ENCODE results near the gene PCGF1. TPM values are rescaled to one million over a fixed set of nuclear protein-coding genes. Genes with fewer than 3 reads are reported as not detected.

The PCGF1 gene
- total and polyA plus RNA-seq, 2 of the 13 experiments (the other 11 are each of a cell fraction or from before 2014, with no cell fraction given) = 20.4 to 22.6 TPM

- TF ChIP-seq PREB (CRISPR knock-in tag; IDR thresholded peaks at IDR 0.05) (no peak), PITX1 (CRISPR knock-in tag; IDR thresholded peaks at IDR 0.05) (peak; percentile 97), ZNF383 (CRISPR knock-in tag; IDR thresholded peaks at IDR 0.05; ENCODE audit: borderline replicate concordance) (peak; percentile 97), ATF6 (CRISPR knock-in tag; conservative IDR thresholded peaks at IDR 0.05) (no peak; the same call in 1 of the 2 replicates), ZNF530 (CRISPR knock-in tag; IDR thresholded peaks at IDR 0.05; ENCODE audit: low read depth) (no peak), ZBED4 (CRISPR knock-in tag; IDR thresholded peaks at IDR 0.05; ENCODE audit: borderline replicate concordance) (no peak; the same call in 1 of the 2 replicates), ZBTB37 (CRISPR knock-in tag; IDR thresholded peaks at IDR 0.05) (no peak), SNAPC4 (CRISPR knock-in tag; IDR thresholded peaks at IDR 0.05) (peak; percentile 62), ZSCAN21 (CRISPR knock-in tag; IDR thresholded peaks at IDR 0.05; ENCODE audit: borderline replicate concordance) (peak; percentile 76; the same call in 1 of the 2 replicates), ZNF644 (CRISPR knock-in tag; IDR thresholded peaks at IDR 0.05; ENCODE audit: low read depth) (0 out of 2 replicates have a peak, but pooled peaks have one; percentile 42), ZFX (CRISPR knock-in tag; IDR thresholded peaks at IDR 0.05; ENCODE audit: low read depth) (no peak; the same call in 1 of the 2 replicates), EED (CRISPR knock-in tag; IDR thresholded peaks at IDR 0.05) (peak; percentile 91), ZNF335 (CRISPR knock-in tag; IDR thresholded peaks at IDR 0.05) (no peak; the same call in 1 of the 2 replicates), ZNF709 (CRISPR knock-in tag; IDR thresholded peaks at IDR 0.05) (peak; percentile 93)
Observed at GRCh38 chr2:74507145-74507925, at the start of gene PCGF1 (continued).
